ENCODE results near the gene DIPK1C.

DIPK1C gene

DNA sequence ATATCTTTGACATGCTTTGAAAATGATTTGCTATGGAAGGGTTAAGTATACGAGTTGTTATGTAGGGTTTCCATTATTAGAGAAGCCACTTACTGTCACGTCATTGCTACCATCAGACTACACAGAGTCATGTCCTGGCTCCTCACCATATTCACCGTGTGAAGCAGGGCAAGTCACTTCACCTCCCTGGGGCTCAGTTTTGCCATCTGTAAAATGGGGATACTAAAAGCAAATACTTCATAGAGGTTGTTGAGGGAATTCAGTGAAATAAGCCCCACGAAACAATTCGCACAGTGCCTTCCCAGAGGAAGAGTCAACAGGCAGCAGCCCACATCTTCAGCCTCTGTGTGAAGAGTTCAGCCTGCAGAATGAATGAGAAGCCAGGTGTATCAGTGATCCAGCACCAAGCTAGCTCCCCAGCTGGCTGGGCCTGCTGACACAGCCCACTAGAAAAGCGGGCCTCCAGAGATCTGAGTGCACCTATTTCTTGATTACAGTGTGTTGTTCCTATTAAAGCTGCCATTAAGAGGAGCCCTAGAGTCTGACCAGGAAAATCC is 3.4 kb downstream of the DIPK1C start:
- TF ChIP-seq, protein P1, sequence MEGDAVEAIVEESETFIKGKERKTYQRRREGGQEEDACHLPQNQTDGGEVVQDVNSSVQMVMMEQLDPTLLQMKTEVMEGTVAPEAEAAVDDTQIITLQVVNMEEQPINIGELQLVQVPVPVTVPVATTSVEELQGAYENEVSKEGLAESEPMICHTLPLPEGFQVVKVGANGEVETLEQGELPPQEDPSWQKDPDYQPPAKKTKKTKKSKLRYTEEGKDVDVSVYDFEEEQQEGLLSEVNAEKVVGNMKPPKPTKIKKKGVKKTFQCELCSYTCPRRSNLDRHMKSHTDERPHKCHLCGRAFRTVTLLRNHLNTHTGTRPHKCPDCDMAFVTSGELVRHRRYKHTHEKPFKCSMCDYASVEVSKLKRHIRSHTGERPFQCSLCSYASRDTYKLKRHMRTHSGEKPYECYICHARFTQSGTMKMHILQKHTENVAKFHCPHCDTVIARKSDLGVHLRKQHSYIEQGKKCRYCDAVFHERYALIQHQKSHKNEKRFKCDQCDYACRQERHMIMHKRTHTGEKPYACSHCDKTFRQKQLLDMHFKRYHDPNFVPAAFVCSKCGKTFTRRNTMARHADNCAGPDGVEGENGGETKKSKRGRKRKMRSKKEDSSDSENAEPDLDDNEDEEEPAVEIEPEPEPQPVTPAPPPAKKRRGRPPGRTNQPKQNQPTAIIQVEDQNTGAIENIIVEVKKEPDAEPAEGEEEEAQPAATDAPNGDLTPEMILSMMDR (IDR thresholded peaks at IDR 0.05; ENCODE audit: borderline replicate concordance, insufficient read depth, low read depth, low read length) = no peak

DNA sequence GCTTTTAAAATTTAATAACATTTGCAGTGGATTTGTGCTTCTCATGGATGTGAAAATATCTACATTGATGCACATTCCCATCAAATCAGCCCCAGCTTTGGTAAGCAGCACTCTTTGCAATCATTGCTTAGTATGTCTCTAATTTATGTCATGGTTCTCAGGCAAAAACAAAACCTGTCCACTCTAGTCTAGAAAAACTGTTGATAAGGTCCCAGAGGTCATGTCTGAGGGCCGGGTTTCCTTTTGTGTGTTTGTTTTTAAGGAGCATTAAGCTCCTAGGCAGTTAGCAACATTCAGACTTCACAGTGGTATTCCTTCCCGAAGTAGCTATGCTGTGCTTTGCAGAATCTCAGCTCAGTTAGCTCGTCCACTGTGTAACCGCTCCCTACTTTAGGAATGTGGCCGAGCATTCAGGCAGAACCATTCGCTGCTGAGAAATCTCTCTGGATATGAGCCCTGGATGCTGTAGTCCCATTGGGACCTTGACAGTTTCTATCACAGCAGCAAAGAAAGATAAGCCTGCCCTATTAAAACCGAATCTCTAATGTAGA is 4.0 kb downstream of the DIPK1C start:
- H3K4me3 ChIP-seq (ENCODE audit: low read depth, low read length) = no peak overlapping the region
- TF ChIP-seq, protein P1 (IDR thresholded peaks at IDR 0.05; ENCODE audit: borderline replicate concordance, insufficient read depth, low read depth, low read length) = no peak

More for the DNA sequence above, 3.4 kb downstream of the DIPK1C start:
- no peak overlapping the region for H3K4me3 ChIP-seq (ENCODE audit: low read depth, low read length)

DNA sequence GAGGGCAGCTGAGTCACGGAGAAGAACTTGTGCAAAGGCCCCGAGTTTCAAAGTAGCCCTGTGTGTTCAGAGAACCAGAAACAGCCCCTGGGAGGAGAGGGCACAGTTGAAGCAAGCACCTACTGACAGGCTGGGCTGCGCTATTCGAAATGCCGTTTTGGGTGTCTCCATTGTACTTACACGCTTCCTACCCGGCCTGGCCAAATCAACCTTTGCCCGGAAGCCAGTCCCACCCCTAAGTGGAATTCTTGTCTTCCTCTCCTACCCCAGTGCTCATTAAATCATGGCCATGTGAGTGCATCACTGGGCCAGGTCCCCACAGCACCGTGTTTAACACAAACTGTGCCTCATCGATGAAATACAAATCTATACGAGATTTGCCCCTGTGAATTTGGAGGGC is 6.0 kb downstream of the DIPK1C start:
- TF ChIP-seq, protein P1 (IDR thresholded peaks at IDR 0.05; ENCODE audit: borderline replicate concordance, insufficient read depth, low read depth, low read length) = no peak
- no peak overlapping the region for H3K4me3 ChIP-seq (ENCODE audit: low read depth, low read length)

DNA sequence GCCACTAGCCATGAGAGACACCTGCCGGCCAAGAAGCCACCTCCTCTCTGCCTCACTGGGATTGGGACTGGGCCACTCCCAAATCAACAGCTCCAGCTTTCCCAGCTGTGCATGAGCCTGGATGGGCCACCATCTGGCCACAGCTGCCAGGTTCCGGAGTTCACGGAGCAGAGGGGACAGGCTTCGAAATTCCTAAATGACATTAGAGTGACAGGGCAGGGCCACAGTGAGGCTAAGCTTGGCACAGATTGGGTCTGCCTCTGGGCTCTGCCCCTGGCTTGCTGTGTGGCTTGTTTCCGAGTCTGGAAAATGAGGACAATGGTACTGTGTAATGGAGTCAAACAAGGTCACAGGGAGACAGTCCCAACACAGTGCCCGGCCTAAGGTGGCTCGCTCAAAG is 6.5 kb downstream of the DIPK1C start:
- no peak overlapping the region for H3K4me3 ChIP-seq (ENCODE audit: low read depth, low read length)
- TF ChIP-seq, protein P1 (IDR thresholded peaks at IDR 0.05; ENCODE audit: borderline replicate concordance, insufficient read depth, low read depth, low read length) = no peak

DNA sequence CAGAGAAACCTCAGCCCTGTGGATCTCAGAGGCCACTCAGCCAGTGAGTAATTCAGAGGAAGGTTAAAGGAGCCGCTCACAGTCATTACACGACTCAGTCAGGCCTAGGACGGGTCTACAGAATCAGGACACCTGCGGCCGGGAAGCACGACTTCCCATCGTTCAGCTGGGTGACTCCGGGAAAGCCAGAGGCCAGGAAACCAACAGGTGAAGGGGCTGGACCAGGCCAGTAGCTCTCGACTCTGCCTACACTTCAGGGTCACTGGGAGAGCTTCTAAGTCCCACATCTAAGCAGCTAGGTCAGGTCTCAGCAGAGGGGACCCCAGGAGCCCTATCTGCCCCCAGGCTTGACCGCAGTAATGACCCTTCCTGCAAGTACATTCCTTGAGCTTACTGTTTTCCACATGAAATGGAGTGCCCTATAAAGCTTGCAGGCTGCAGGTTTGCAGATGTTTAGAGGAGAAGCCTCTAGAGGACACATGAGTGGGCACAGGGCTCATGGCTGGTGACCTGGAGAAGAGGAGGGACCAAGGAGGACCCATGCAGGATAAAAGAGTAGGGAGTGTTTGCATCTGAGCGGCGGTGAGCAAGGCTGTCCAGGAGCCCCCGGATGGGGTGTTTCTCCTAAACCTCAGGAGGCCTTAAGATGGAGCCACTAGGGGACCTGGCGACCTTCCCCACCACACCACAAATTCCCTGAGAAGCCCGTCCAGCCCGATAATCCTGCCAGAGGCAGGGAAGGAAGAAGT is 9.5 kb downstream of the DIPK1C start:
- no peak overlapping the region for H3K4me3 ChIP-seq (ENCODE audit: low read depth, low read length)
- TF ChIP-seq, protein P1 (IDR thresholded peaks at IDR 0.05; ENCODE audit: borderline replicate concordance, insufficient read depth, low read depth, low read length) = no peak

DNA sequence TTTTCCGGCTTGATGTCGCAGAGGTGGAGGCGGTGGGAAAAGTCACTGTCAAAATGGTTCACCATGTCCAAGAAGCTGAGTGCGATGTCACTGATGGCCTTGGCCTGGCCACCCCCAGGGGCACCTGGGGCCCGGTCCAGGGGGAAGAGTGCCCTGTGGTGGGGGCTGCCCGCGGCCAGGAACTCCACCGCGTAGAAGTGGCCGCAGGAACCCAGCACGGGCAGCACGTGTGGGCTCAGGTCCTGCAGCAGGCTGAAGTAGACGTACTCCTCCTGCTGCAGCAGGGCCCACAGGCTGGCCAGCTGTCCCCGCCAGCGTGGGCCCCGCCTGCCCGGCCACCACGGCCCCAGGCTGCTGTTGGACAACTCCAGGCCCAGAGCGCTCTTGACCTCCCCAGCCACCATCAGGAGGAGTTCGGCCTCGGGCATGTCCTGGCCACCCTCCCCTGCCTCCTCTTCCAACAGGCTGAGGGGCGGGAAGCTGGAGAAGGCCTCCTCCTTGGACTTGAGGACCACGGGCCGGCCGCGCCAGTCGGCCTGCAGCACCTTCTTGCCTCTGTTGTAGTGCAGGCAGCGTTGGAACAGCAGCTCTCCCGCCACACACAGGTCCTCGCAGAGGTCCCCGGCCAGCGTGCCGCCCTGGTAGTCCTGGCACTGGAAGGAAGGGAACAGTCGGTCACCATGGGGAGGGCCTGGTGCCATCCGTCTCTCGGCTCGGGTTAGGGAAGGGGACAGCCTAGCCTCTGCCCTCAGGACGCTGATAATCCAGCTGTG is 10.3 kb downstream of the DIPK1C start:
- TF ChIP-seq, protein P1 (IDR thresholded peaks at IDR 0.05; ENCODE audit: borderline replicate concordance, insufficient read depth, low read depth, low read length) = no peak
- no peak overlapping the region for H3K4me3 ChIP-seq (ENCODE audit: low read depth, low read length)
